ENCODE measurements around the gene HAGHL. TPM values are rescaled to one million over a fixed set of nuclear protein-coding genes. Genes with fewer than 3 reads are reported as not detected.

HAGHL gene
- total RNA-seq, 1 experiment from 2014 or later: 74.8 TPM

DNA sequence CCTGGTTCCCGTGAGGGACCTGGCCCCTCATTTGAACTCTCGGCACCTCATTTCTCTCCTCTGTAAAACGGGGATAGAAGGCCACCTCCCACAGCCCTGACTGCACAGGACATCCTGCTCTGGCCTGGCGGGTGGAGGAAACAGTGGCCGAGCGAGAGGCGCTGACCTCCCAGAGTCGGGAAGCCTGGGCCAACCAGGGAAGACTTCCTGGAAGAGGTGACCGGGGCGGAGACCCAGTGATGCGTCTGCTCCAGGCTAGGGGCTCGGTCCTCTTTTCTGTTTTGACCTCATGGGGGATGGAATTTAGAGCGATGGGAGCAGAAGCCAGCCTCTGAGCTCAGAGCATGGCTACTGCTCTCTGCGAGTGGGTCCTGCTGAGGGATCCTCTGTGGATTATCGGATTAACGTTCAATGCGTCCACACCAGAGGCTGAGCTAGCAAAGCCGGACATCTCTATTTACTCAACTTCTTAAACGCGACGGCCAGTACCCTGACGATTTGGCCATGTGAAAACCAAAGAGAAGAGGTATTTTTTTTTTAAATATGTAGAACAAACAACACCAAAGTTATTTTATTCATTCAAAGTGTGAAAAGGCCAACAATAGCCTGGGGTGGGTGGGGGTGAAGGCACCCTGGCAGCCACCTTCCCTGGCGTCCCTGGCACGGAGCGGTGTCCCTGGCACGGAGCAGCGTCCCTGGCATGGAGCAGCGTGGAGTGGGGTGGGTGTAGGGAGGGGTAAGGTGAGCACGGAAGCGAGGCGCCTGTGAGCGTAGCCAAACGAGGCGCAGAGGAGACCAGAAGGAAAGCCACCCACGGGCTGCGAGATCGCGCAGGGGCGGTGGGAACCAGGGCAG lies 24.5 kb downstream of the HAGHL start:
- no peak overlapping the region for H2AFZ ChIP-seq (ENCODE audit: low read depth, low read length, poor library complexity, severe bottlenecking)
- DNase-seq (ENCODE audit: low read depth, low spot score) (no peak), ATAC-seq (no peak)
- no peaks in the 10 kb centered on the region for H3K27me3 ChIP-seq (ENCODE audit: insufficient read depth, low read length)
- RAD21 ChIA-PET (ENCODE audit: low non-redundant PET in 1 of 2, low total read pairs in 2 of 2, uncharacterized antibody in 2 of 2, unreplicated experiment in 2 of 2): no interaction called here
- H3K4me1 ChIP-seq (ENCODE audit: control insufficient read depth in 1 of 2, insufficient read depth in 2 of 2, low read length in 2 of 2): peaks cover 5 to 14% of the 10 kb centered on the region in 2 experiments
- no peaks in the 10 kb centered on the region for H3K79me2 ChIP-seq (ENCODE audit: insufficient read depth, low read length)
- no peak overlapping the region for H3K27ac ChIP-seq (ENCODE audit: low read depth, low read length)
- no peak overlapping the region for H3K4me3 ChIP-seq (replicated peaks in 1 of 2; ENCODE audit: low read depth in 1 of 2, low read length in 2 of 2)
- intact Hi-C loops (cut with micrococcal nuclease): no loop called here
- POLR2A ChIA-PET: no interaction called here
- CTCF ChIA-PET: interaction anchor here (1.3 kb wide), 1 partner anchor 10 kb away, joined by 7 read pairs; the partner anchor contains the start of gene CIAO3
- BruUV-seq (replicated peaks): no TSS peak
- no peak overlapping the region for H3K9ac ChIP-seq (ENCODE audit: low read length)
- TF ChIP-seq FOSL1 (IDR thresholded peaks at IDR 0.05; ENCODE audit: low read depth) (no peak), SP1 (IDR thresholded peaks at IDR 0.05; ENCODE audit: low read depth) (no peak), CBX3 (IDR thresholded peaks at IDR 0.05; ENCODE audit: low read depth) (no peak), ZBTB33 (IDR thresholded peaks at IDR 0.05; ENCODE audit: extremely low read depth, insufficient replicate concordance, low read length) (no peak), ELF1 (IDR thresholded peaks at IDR 0.05; ENCODE audit: borderline replicate concordance, low read depth) (no peak)
- peaks cover 0 to 2% of the 10 kb centered on the region in 2 experiments; a peak in 1 of 4 replicates for H3K9me3 ChIP-seq (ENCODE audit: control insufficient read depth in 1 of 2, insufficient read depth in 1 of 2, low read depth in 1 of 2, low read length in 2 of 2)
- H3K4me2 ChIP-seq (ENCODE audit: low read length): no peak overlapping the region
- no peaks in the 10 kb centered on the region for H4K20me1 ChIP-seq (ENCODE audit: insufficient read depth)
- no peaks in the 10 kb centered on the region for H3K36me3 ChIP-seq (ENCODE audit: control insufficient read depth in 1 of 2, insufficient read depth in 2 of 2, low read length in 2 of 2)
- H3K9me2 ChIP-seq (ENCODE audit: insufficient read depth): no peaks in the 10 kb centered on the region

GRCh38 chr16:752007-752312 lies 25.1 kb downstream of the HAGHL start:
- peaks cover 5 to 14% of the 10 kb centered on the region in 2 experiments for H3K4me1 ChIP-seq (ENCODE audit: control insufficient read depth in 1 of 2, insufficient read depth in 2 of 2, low read length in 2 of 2)
- RAD21 ChIA-PET (ENCODE audit: low non-redundant PET in 1 of 2, low total read pairs in 2 of 2, uncharacterized antibody in 2 of 2, unreplicated experiment in 2 of 2): no interaction called here
- no peaks in the 10 kb centered on the region for H3K9me2 ChIP-seq (ENCODE audit: insufficient read depth)
- no peaks in the 10 kb centered on the region for H4K20me1 ChIP-seq (ENCODE audit: insufficient read depth)
- ATAC-seq (no peak), DNase-seq (ENCODE audit: low read depth, low spot score) (no peak)
- CTCF ChIA-PET: no interaction called here
- peaks cover 0 to 7% of the 10 kb centered on the region in 2 experiments; a peak in 1 of 4 replicates for H3K9me3 ChIP-seq (ENCODE audit: control insufficient read depth in 1 of 2, insufficient read depth in 1 of 2, low read depth in 1 of 2, low read length in 2 of 2)
- H3K9ac ChIP-seq (ENCODE audit: low read length): no peak overlapping the region
- no peaks in the 10 kb centered on the region for H3K36me3 ChIP-seq (ENCODE audit: control insufficient read depth in 1 of 2, insufficient read depth in 2 of 2, low read length in 2 of 2)
- H3K27me3 ChIP-seq (ENCODE audit: insufficient read depth, low read length): no peaks in the 10 kb centered on the region
- BruUV-seq (replicated peaks): no TSS peak
- H3K4me2 ChIP-seq (ENCODE audit: low read length): no peak overlapping the region
- H2AFZ ChIP-seq (ENCODE audit: low read depth, low read length, poor library complexity, severe bottlenecking): no peak overlapping the region
- POLR2A ChIA-PET: no interaction called here
- intact Hi-C loops (cut with micrococcal nuclease): no loop called here
- H3K79me2 ChIP-seq (ENCODE audit: insufficient read depth, low read length): no peaks in the 10 kb centered on the region
- no peak overlapping the region for H3K27ac ChIP-seq (ENCODE audit: low read depth, low read length)
- no peak overlapping the region for H3K4me3 ChIP-seq (replicated peaks in 1 of 2; ENCODE audit: low read depth in 1 of 2, low read length in 2 of 2)
- no peak for TF ChIP-seq ZBTB33 (IDR thresholded peaks at IDR 0.05; ENCODE audit: extremely low read depth, insufficient replicate concordance, low read length)
- no peak for TF ChIP-seq ATF3 (IDR thresholded peaks at IDR 0.05)
- no peak for TF ChIP-seq SP1 (IDR thresholded peaks at IDR 0.05; ENCODE audit: low read depth)
- TF ChIP-seq EGR1 (IDR thresholded peaks at IDR 0.05; ENCODE audit: low read depth): no peak
- no peak for TF ChIP-seq TCF7L2 (IDR thresholded peaks at IDR 0.05; ENCODE audit: borderline replicate concordance, extremely low read depth, insufficient read depth, insufficient read length)
- no peak for TF ChIP-seq EZH2 (IDR thresholded peaks at IDR 0.05)
- TF ChIP-seq, protein P1, sequence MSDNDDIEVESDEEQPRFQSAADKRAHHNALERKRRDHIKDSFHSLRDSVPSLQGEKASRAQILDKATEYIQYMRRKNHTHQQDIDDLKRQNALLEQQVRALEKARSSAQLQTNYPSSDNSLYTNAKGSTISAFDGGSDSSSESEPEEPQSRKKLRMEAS (IDR thresholded peaks at IDR 0.05): no peak
- TF ChIP-seq RAD21 (IDR thresholded peaks at IDR 0.05; ENCODE audit: low read depth): no peak
- no peak for TF ChIP-seq JUND (IDR thresholded peaks at IDR 0.05)
- no peak for TF ChIP-seq EZH2phosphoT487 (IDR thresholded peaks at IDR 0.05; ENCODE audit: borderline replicate concordance)
